Cardiac fibroblast (primary cell): Measurements from ENCODE around the gene SIGLECL1.
A peak's percentile ranks its signal among the peaks of the same experiment; 100 is the strongest.

ENCODE experiments used
- DNase-seq, 2 donors: peaks; one replicate each; pipeline versions ENCODE4 v3.0.0 to v3.0.0-alpha.2; 2010; ENCODE audit warnings: low read depth in 2 of 2
- H3K4me3 ChIP-seq, 2 donors: replicated peaks in 1 of 2; 1 replicate in 1 of 2; 2 replicates in 1 of 2; pipeline ENCODE4 v1.5.1; 2011; ENCODE audit warnings: low read depth in 2 of 2, low read length in 2 of 2, mild to moderate bottlenecking in 2 of 2, moderate library complexity in 1 of 2
- TF ChIP-seq, protein P1 (sequence below): IDR thresholded peaks from one replicate; pipeline ENCODE4 v1.5.1; 2011; ENCODE audit warnings: low read depth, mild to moderate bottlenecking, low read length, inconsistent platforms

The SIGLECL1 gene

DNA sequence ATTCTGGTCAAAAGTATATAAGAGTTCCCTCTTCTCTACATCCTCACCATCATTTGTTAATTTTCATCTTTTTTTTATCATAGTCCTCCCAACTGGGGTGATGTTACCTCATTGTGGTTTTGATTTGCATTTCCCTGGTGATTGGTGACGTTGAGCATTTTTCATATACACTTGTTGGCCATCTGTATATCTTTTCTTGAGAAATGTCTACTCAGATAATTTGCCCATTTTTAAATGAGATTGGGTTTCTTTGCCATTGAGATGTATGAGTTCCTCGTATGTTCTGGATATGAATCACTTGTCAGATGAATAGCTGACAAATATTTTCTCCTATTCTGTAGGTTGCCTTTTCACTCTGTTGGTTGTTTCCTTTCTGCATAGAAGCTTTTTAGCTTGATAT, 23.6 kb upstream of the SIGLECL1 start:
- no peak overlapping the region for H3K4me3 ChIP-seq
- no peak for DNase-seq
- TF ChIP-seq, protein P1, sequence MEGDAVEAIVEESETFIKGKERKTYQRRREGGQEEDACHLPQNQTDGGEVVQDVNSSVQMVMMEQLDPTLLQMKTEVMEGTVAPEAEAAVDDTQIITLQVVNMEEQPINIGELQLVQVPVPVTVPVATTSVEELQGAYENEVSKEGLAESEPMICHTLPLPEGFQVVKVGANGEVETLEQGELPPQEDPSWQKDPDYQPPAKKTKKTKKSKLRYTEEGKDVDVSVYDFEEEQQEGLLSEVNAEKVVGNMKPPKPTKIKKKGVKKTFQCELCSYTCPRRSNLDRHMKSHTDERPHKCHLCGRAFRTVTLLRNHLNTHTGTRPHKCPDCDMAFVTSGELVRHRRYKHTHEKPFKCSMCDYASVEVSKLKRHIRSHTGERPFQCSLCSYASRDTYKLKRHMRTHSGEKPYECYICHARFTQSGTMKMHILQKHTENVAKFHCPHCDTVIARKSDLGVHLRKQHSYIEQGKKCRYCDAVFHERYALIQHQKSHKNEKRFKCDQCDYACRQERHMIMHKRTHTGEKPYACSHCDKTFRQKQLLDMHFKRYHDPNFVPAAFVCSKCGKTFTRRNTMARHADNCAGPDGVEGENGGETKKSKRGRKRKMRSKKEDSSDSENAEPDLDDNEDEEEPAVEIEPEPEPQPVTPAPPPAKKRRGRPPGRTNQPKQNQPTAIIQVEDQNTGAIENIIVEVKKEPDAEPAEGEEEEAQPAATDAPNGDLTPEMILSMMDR, result no peak

- TF ChIP-seq, protein P1, result no peak
- DNase-seq, result no peak
- H3K4me3 ChIP-seq, result no peak overlapping the region
Measured at GRCh38 chr19:51227966-51228365, 22.9 kb upstream of the SIGLECL1 start.

DNA sequence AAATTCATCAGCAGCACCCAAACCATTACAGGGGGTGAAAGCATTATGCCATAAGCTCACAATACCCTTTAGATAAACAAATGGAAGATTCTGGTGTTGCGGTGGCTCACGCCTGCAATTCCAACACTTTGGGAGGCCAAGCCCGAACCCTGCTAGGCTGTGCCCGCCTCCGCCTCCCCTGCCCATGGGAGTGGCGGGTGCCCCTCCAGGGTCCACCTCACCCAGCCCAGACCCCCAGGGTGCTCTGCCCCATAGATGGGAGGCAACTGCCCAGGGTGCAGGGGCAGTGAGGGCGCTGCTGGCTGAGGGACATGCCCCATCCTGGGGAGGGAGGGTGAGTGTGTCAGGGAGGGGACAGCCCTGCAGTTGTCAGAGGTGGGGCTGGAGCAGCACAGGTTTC, 10.0 kb upstream of the SIGLECL1 start:
- no peak for DNase-seq
- no peak overlapping the region for H3K4me3 ChIP-seq
- TF ChIP-seq, protein P1, result no peak

- TF ChIP-seq, protein P1, result no peak
- no peak overlapping the region for H3K4me3 ChIP-seq
- no peak for DNase-seq
Measured at GRCh38 chr19:51242881-51243630, 7.8 kb upstream of the SIGLECL1 start.

DNA sequence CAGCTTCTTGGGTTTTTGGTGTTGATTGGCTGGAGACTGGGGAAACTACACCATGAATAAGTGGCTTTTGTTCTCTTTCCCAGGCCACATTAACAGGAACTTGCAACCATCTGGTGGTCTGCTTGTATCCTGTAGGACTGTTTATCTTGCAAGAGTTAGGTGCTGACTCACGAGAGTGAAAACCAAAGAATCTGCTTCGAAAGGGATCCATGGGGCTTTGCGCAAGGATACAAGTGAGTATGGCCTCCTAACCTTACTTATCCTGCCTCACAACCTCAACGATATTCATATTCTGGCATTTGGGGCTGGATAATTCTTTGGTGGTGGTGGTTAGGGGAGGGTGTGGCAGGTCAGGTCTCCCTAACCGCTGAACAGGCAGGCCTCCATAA, 4.7 kb upstream of the SIGLECL1 start:
- TF ChIP-seq, protein P1, result no peak
- peak in 1 of 2 donors; percentile 7 for DNase-seq
- H3K4me3 ChIP-seq, result no peak overlapping the region

- no peak for DNase-seq
- TF ChIP-seq, protein P1, result no peak
Measured at GRCh38 chr19:51247972-51248590, 2.8 kb upstream of the SIGLECL1 start.

More at GRCh38 chr19:51247972-51248590, 2.8 kb upstream of the SIGLECL1 start:
- no peak overlapping the region for H3K4me3 ChIP-seq
